Endothelial cell of umbilical vein (primary cell): ENCODE results near the gene CYP17A1. TPM values are rescaled to one million over a fixed set of nuclear protein-coding genes. Genes with fewer than 3 reads are reported as not detected.

Source experiments
- BruUV-seq: library from RNA; stranded (reverse); fragments of 400-500 nt; replicated peaks from 2 replicates; lab custom pipeline; 2021; lab: Mats Ljungman, UMichigan
- CTCF ChIA-PET: fragments of 300-600, 350-600 bp; sonication (Branson Sonifier 250); formaldehyde crosslinking; loops from one replicate; lab custom pipeline; 2021; ENCODE audit warnings: antibody characterized with exemption, inconsistent platforms; lab: Charles Lee
- POLR2A ChIA-PET: fragments of 300-600, 350-600 bp; sonication (Branson Sonifier 250); formaldehyde crosslinking; loops from one replicate; lab custom pipeline; 2021; ENCODE audit warnings: antibody characterized with exemption, inconsistent platforms; lab: Charles Lee
- DNase-seq: peaks from one replicate; pipeline ENCODE4 v3.0.0-alpha.2; 2011; ENCODE audit warnings: low read depth, low spot score
- FAIRE-seq: peaks from 2 replicates; lab custom pipeline; 2011; peaks lifted over from hg19 to GRCh38; lab: Jason Lieb, UNC
- H2AFZ ChIP-seq: 2 replicates; pipeline ENCODE4 v1.6.0; 2012; ENCODE audit warnings: low read depth, low read length, control low read depth, inconsistent platforms
- H3K27ac ChIP-seq: 2 replicates; pipeline ENCODE4 v1.5.1; 2011; ENCODE audit warnings: low read depth, mild to moderate bottlenecking, control low read depth, low read length, moderate library complexity; ENCODE audit not compliant: insufficient read depth
- H3K27me3 ChIP-seq, 2 experiments: 2 replicates each; pipeline versions ENCODE4 v1.6.0 to v1.6.1; 2011; ENCODE audit warnings: low read length in 2 of 2, mixed read lengths in 1 of 2; ENCODE audit not compliant: control insufficient read depth in 2 of 2, insufficient read depth in 2 of 2
- H3K36me3 ChIP-seq, 2 experiments: 2 replicates in 1 of 2; 3 replicates in 1 of 2; pipeline ENCODE4 v1.5.1; 2011; ENCODE audit warnings: low read length in 2 of 2, mild to moderate bottlenecking in 1 of 2, moderate library complexity in 1 of 2; ENCODE audit not compliant: control insufficient read depth in 2 of 2, insufficient read depth in 2 of 2; ENCODE audit errors: extremely low read depth in 1 of 2
- H3K4me1 ChIP-seq: 3 replicates; pipeline ENCODE4 v1.5.1; 2011; ENCODE audit warnings: mild to moderate bottlenecking, low read length; ENCODE audit not compliant: control insufficient read depth, insufficient read depth; ENCODE audit errors: extremely low read depth
- H3K4me2 ChIP-seq: 2 replicates; pipeline ENCODE4 v1.6.1; 2011; ENCODE audit warnings: low read length, control low read depth, mixed read lengths; ENCODE audit not compliant: insufficient read depth
- H3K4me3 ChIP-seq, 3 experiments: fragments of 200-600 bp in 1 of 3; sonication (generic), shearing (Covaris generic) in 1 of 3; replicated peaks in 1 of 3; 2 replicates each; pipeline ENCODE4 v1.5.1; 2011 to 2016; ENCODE audit warnings: control low read depth in 3 of 3, low read length in 3 of 3, mild to moderate bottlenecking in 2 of 3, inconsistent platforms in 1 of 3, low read depth in 1 of 3, moderate library complexity in 1 of 3; ENCODE audit not compliant: insufficient read depth in 1 of 3
- H3K79me2 ChIP-seq: 2 replicates; pipeline ENCODE4 v1.6.0; 2012; ENCODE audit warnings: low read length, inconsistent platforms; ENCODE audit not compliant: control insufficient read depth, insufficient read depth
- H3K9ac ChIP-seq: replicated peaks from 2 replicates; pipeline ENCODE3; 2011; ENCODE audit warnings: low read length, control low read depth; ENCODE audit not compliant: insufficient read depth; ENCODE audit errors: extremely low read depth
- H3K9me1 ChIP-seq: replicated peaks from 3 replicates; pipeline ENCODE4 v1.6.0; 2011; ENCODE audit warnings: mild to moderate bottlenecking, low read length; ENCODE audit not compliant: control insufficient read depth, insufficient read depth; ENCODE audit errors: extremely low read depth
- H3K9me3 ChIP-seq: replicated peaks from 2 replicates; pipeline ENCODE4 v1.5.1; 2012; ENCODE audit warnings: low read length, inconsistent platforms; ENCODE audit not compliant: control insufficient read depth, insufficient read depth
- H4K20me1 ChIP-seq: replicated peaks from 2 replicates; pipeline ENCODE3; 2011; ENCODE audit warnings: mild to moderate bottlenecking, low read length; ENCODE audit not compliant: control insufficient read depth, insufficient read depth; ENCODE audit errors: extremely low read depth
- CTCF ChIP-seq, 2 donors: IDR thresholded peaks; 1 replicate in 1 of 2; 2 replicates in 1 of 2; pipeline ENCODE4 v1.5.1; 2011; ENCODE audit warnings: low read length in 2 of 2, mild to moderate bottlenecking in 2 of 2, moderate library complexity in 2 of 2, control low read depth in 1 of 2, inconsistent platforms in 1 of 2, low read depth in 1 of 2; ENCODE audit not compliant: insufficient read depth in 1 of 2; ENCODE audit errors: extremely low read depth in 1 of 2
- EZH2 ChIP-seq: IDR thresholded peaks from 2 replicates; pipeline ENCODE4 v1.6.1; 2012; ENCODE audit warnings: borderline replicate concordance, low read depth, mild to moderate bottlenecking, moderate library complexity, low read length, inconsistent platforms; ENCODE audit not compliant: severe bottlenecking
- FOS ChIP-seq: IDR thresholded peaks from 2 replicates; pipeline ENCODE4 v1.6.1; 2011; ENCODE audit warnings: mild to moderate bottlenecking, low read length, moderate library complexity, borderline replicate concordance; ENCODE audit not compliant: insufficient read depth
- GATA2 ChIP-seq: IDR thresholded peaks from 2 replicates; pipeline ENCODE4 v1.7.0; 2011; ENCODE audit warnings: low read depth, mild to moderate bottlenecking, moderate library complexity, mixed read lengths, low read length; ENCODE audit not compliant: insufficient read length, insufficient read depth
- JUN ChIP-seq: IDR thresholded peaks from 2 replicates; pipeline ENCODE4 v1.6.1; 2011; ENCODE audit warnings: borderline replicate concordance, low read depth; ENCODE audit not compliant: insufficient read length, insufficient read depth
- MAX ChIP-seq: IDR thresholded peaks from 2 replicates; pipeline ENCODE4 v1.6.1; 2011; ENCODE audit not compliant: insufficient read depth, insufficient read length
- MYC ChIP-seq: IDR thresholded peaks from one replicate; pipeline ENCODE4 v1.6.1; 2011; ENCODE audit warnings: mild to moderate bottlenecking, low read depth, low read length
- POLR2A ChIP-seq: IDR thresholded peaks from 2 replicates; pipeline ENCODE4 v1.6.1; 2012; ENCODE audit warnings: low read depth, mild to moderate bottlenecking, control low read depth, low read length
- POLR2AphosphoS5 ChIP-seq: IDR thresholded peaks from 2 replicates; pipeline ENCODE4 v1.6.1; 2012; ENCODE audit warnings: low read depth, mild to moderate bottlenecking, control low read depth, low read length, moderate library complexity; ENCODE audit not compliant: insufficient read depth
- dilution Hi-C: fragments of 300-500 bp; cut with MboI; formaldehyde crosslinking; loops from one replicate; pipeline ENCODE4 v1.15.0; 2019; ENCODE audit warnings: low sequenced_read_pairs; ENCODE audit not compliant: extremely low pct_ligation_motif_present
- intact Hi-C: fragments of 100-400 bp; cut with micrococcal nuclease; formaldehyde crosslinking; loops from one replicate; pipeline ENCODE4 v1.10.0; 2022
- polyA plus RNA-seq, 4 experiments: library from polyadenylated mRNA; depleted of rRNA in 3 of 4; stranded (reverse) in 3 of 4; unstranded in 1 of 4; fragments of >200 nt; gene quantifications; 2 replicates each; pipeline versions ENCODE4 v1.2.1 to v1.2.3, GENCODE V29; 2011 to 2012; ENCODE audit warnings: missing spikeins in 1 of 4
- total RNA-seq: library from RNA; stranded (reverse); gene quantifications from 2 replicates; pipeline ENCODE4 v1.2.3, GENCODE V29; 2021

The CYP17A1 gene
- total and polyA plus RNA-seq, 2 donors (not counting 3 experiments of a cell fraction or from before 2014, with no cell fraction given) = not detected

DNA sequence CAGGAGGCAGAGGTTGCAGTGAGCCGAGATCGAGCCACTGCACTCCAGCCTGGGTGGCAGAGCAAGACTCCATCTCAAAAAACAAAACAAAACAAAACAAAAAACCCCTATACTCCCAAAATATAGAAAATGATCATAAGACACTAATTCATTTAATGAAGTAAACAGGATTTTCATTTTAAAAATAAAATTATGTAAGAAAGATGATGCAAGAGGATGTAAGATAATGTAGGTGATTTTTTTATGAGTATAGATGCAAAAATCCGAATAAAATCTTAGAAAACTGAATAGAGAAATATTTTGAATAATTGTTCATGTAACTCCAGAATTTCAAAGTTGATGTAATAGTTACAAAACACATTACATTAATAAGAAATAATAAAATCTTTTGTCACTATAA, 28.4 kb upstream of the CYP17A1 start:
- Histone ChIP-seq H3K4me1 (peaks cover 5% of the 10 kb centered on the region), H3K27me3 (peaks cover 0 to 2% of the 10 kb centered on the region in 2 experiments), H3K27ac (no peak overlapping the region), H3K36me3 (peaks cover under 1 to 5% of the 10 kb centered on the region in 2 experiments), H2AFZ (no peak overlapping the region), H4K20me1 (no peaks in the 10 kb centered on the region), H3K4me2 (no peak overlapping the region), H3K79me2 (no peaks in the 10 kb centered on the region), H3K9me1 (no peaks in the 10 kb centered on the region), H3K4me3 (no peak overlapping the region), H3K9me3 (no peaks in the 10 kb centered on the region), H3K9ac (no peak overlapping the region)
- BruUV-seq = no TSS peak
- FAIRE-seq (no peak), DNase-seq (no peak)
- ChIA-PET POLR2A (no interaction called here), CTCF (interaction anchor here (1.2 kb wide), 1 partner anchor 36 kb away, joined by 7 read pairs; no protein-coding TSS in a partner anchor)
- TF ChIP-seq GATA2 (no peak), POLR2A (no peak), CTCF (IDR thresholded peaks at IDR 0.05; ENCODE audit: extremely low read depth in 1 of 2, insufficient read depth in 1 of 2, low read depth in 1 of 2, low read length in 2 of 2) (no peak), MYC (no peak), FOS (no peak), JUN (no peak), EZH2 (no peak), MAX (no peak), POLR2AphosphoS5 (no peak)
- dilution Hi-C loops (no loop called here), intact Hi-C loops (no loop called here)
